Mucosa of stomach (tissue), 1 donor: ENCODE results near the gene TSG101.

Experiments
- H3K27me3 ChIP-seq: one replicate; pipeline ENCODE4 v1.7.0; 2013; ENCODE audit warnings: mild to moderate bottlenecking, low read length; ENCODE audit not compliant: control insufficient read depth, insufficient read depth
- H3K36me3 ChIP-seq: one replicate; pipeline ENCODE4 v1.7.0; 2013; ENCODE audit warnings: low read length; ENCODE audit not compliant: control insufficient read depth, insufficient read depth
- H3K4me1 ChIP-seq: one replicate; pipeline ENCODE4 v1.7.0; 2013; ENCODE audit warnings: mild to moderate bottlenecking, low read length; ENCODE audit not compliant: control insufficient read depth, insufficient read depth
- H3K4me3 ChIP-seq: one replicate; pipeline ENCODE4 v1.7.0; 2013; ENCODE audit warnings: low read length
- H3K9ac ChIP-seq: one replicate; pipeline ENCODE4 v1.7.0; 2013; ENCODE audit warnings: mild to moderate bottlenecking, low read length, moderate library complexity
- H3K9me3 ChIP-seq: one replicate; pipeline ENCODE4 v1.7.0; 2013; ENCODE audit warnings: mild to moderate bottlenecking, low read length, moderate library complexity; ENCODE audit not compliant: control insufficient read depth
- donor health status: Pancreatic carcinoma.

The TSG101 gene

DNA sequence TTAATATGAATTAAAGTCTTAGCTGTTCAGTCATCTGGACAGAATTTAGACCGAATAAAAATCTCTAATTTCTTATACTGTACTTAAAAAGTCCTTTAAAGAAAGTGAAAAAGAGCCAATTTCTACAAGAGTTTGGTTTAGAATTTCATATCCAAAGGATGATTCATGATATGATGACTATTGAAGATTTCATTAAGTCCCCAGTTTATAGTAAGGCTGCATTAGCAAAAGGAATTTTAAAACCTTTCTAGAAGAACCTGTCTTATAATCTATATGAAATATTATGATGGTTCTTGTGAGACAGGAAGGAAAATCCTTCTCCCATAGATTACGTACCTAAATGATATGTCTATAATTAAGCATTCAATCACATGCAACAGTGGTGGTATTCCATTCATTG lies 34.8 kb downstream of the TSG101 start:
- no peaks in the 10 kb centered on the region for H3K36me3 ChIP-seq
- peaks cover 25% of the 10 kb centered on the region for H3K4me1 ChIP-seq
- H3K9ac ChIP-seq: no peak overlapping the region
- H3K4me3 ChIP-seq: no peak overlapping the region
- H3K27me3 ChIP-seq: no peaks in the 10 kb centered on the region
- no peaks in the 10 kb centered on the region for H3K9me3 ChIP-seq

- Histone ChIP-seq H3K4me3 (no peak overlapping the region), H3K4me1 (peaks cover 25% of the 10 kb centered on the region), H3K9me3 (no peaks in the 10 kb centered on the region), H3K9ac (no peak overlapping the region), H3K36me3 (no peaks in the 10 kb centered on the region), H3K27me3 (no peaks in the 10 kb centered on the region)
These were observed 35.8 kb downstream of the TSG101 start for GRCh38 chr11:18490736-18491485.

DNA sequence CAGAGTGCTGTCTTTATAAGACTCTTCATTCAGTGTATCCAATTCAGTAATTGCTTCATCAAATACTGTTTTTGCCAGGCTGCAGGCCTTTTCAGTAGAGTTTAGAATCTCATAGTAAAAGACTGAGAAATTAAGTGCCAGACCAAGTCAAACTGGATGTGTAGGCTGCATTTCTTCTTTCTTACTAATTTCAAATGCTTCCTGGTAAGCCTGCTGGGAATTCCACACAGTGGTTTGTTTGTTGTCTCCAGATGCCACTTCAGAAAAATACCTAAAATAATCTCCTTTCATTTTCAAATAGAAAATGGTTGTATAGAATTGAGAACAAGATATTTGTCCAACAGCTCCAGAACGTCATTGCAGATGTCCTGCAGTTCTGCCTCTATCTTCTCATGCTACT lies 36.4 kb downstream of the TSG101 start:
- Histone ChIP-seq H3K4me1 (peaks cover 25% of the 10 kb centered on the region), H3K27me3 (no peaks in the 10 kb centered on the region), H3K36me3 (no peaks in the 10 kb centered on the region), H3K4me3 (no peak overlapping the region), H3K9me3 (no peaks in the 10 kb centered on the region), H3K9ac (no peak overlapping the region)

DNA sequence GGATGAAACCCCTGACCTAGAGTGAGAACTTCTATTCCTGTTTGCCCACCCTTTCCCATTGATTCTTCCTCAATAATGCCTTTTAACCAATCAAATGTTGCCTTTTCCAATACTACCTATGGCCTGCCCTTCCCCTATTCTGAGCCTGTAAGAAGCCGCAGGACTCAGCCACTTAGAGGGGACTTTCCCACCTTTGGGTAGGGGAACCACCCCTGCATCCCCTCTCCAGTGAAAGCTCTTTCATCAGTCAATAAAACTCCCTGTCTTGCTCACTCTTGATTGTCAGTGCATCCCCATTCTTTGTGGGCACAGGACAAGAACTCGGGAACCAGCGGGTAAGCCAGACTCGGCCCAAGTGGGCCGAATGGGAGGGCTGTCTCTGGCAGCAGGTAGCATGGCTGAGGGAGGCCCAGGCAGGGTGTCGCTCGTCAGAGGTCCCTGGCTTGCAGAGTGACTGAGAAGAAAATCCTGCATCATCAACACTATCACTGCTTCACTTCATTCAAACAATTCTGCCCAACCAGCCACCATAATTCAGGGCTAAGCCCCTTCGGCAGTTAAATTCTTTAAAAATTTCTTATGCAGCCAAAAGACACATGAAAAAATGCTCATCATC lies 40.7 kb downstream of the TSG101 start:
- Histone ChIP-seq H3K9me3 (no peaks in the 10 kb centered on the region), H3K4me1 (peaks cover 6% of the 10 kb centered on the region), H3K4me3 (no peak overlapping the region), H3K27me3 (no peaks in the 10 kb centered on the region), H3K36me3 (peaks cover 14% of the 10 kb centered on the region), H3K9ac (no peak overlapping the region)

GRCh38 chr11:18479063-18479462 lies 47.7 kb downstream of the TSG101 start:
- no peaks in the 10 kb centered on the region for H3K9me3 ChIP-seq
- H3K27me3 ChIP-seq: no peaks in the 10 kb centered on the region
- H3K36me3 ChIP-seq: peaks cover 20% of the 10 kb centered on the region
- H3K9ac ChIP-seq: no peak overlapping the region
- no peak overlapping the region for H3K4me3 ChIP-seq
- H3K4me1 ChIP-seq: no peaks in the 10 kb centered on the region

- H3K9ac ChIP-seq: no peak overlapping the region
- H3K27me3 ChIP-seq: no peaks in the 10 kb centered on the region
- no peaks in the 10 kb centered on the region for H3K36me3 ChIP-seq
- no peak overlapping the region for H3K4me3 ChIP-seq
- no peaks in the 10 kb centered on the region for H3K4me1 ChIP-seq
- H3K9me3 ChIP-seq: no peaks in the 10 kb centered on the region
These were observed 54.2 kb downstream of the TSG101 start for GRCh38 chr11:18472587-18472986.

DNA sequence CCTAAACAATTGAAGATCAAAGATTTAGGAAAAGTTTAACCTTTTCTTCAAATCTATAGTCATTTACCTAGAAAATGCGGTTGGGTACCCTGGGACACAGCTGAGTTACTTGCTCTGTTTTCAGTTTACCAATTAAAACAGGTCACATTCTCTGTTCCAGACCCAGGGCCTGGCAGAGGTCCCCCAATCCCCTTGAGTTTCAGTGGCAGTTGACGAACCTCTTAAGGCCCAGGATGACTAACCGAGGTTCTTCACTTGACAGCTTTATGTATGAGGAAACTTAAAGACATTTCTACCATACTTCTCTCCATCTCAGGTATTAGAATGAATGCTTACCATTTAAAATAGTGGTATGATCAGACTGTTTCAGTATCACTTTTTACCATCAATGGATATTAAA lies 54.7 kb downstream of the TSG101 start:
- H3K36me3 ChIP-seq: no peaks in the 10 kb centered on the region
- no peaks in the 10 kb centered on the region for H3K4me1 ChIP-seq
- no peaks in the 10 kb centered on the region for H3K27me3 ChIP-seq
- no peak overlapping the region for H3K4me3 ChIP-seq
- H3K9ac ChIP-seq: no peak overlapping the region
- H3K9me3 ChIP-seq: no peaks in the 10 kb centered on the region

- no peak overlapping the region for H3K9ac ChIP-seq
- no peaks in the 10 kb centered on the region for H3K9me3 ChIP-seq
- H3K27me3 ChIP-seq: no peaks in the 10 kb centered on the region
- no peaks in the 10 kb centered on the region for H3K4me1 ChIP-seq
- H3K4me3 ChIP-seq: no peak overlapping the region
- no peaks in the 10 kb centered on the region for H3K36me3 ChIP-seq
These were observed 57.8 kb downstream of the TSG101 start for GRCh38 chr11:18468961-18469360.

- H3K9ac ChIP-seq: no peak overlapping the region
- no peaks in the 10 kb centered on the region for H3K36me3 ChIP-seq
- H3K9me3 ChIP-seq: no peaks in the 10 kb centered on the region
- H3K27me3 ChIP-seq: no peaks in the 10 kb centered on the region
- H3K4me3 ChIP-seq: no peak overlapping the region
- no peaks in the 10 kb centered on the region for H3K4me1 ChIP-seq
These were observed 58.7 kb downstream of the TSG101 start for GRCh38 chr11:18468059-18468458.

DNA sequence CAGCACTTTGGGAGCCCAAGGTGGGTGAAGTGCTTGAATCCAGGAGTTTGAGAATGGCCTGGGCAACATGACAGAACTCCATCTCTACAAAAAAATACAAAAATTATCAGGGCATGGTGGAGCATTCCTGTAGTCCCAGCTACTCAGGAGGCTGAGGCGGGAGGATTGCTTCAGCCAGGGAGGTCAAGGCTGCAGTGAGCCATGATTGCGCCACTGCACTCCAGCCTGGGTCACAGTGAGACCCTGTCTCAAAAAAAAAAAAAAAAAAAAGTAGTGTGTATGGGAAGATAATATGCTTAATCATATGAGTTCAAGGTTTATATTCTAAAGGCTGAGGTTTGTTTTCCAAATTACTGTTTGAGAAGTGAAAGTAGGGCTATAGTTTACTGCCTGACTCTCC lies 60.3 kb downstream of the TSG101 start:
- no peaks in the 10 kb centered on the region for H3K36me3 ChIP-seq
- no peaks in the 10 kb centered on the region for H3K9me3 ChIP-seq
- H3K4me1 ChIP-seq: no peaks in the 10 kb centered on the region
- no peak overlapping the region for H3K9ac ChIP-seq
- no peak overlapping the region for H3K4me3 ChIP-seq
- H3K27me3 ChIP-seq: no peaks in the 10 kb centered on the region

DNA sequence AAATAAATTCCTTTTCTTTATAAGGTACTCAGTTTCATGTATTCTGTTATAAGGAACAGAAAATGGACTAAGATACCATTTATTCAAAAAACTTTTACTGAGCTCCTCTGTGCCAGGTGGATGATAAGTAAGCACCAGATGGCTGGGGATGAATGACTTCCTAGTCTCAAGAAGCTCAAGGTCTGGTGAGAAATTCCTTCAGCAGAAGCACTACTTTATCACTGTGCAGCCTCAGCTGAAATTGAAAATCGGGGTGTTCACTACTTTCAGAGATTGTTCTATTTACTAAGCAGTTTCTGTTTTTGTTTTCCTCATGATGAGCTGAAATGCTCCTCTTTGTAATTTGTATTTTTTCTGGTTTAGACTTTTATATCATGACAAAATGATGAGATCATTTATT lies 63.3 kb downstream of the TSG101 start:
- no peak overlapping the region for H3K4me3 ChIP-seq
- H3K9me3 ChIP-seq: no peaks in the 10 kb centered on the region
- no peaks in the 10 kb centered on the region for H3K36me3 ChIP-seq
- H3K27me3 ChIP-seq: no peaks in the 10 kb centered on the region
- no peak overlapping the region for H3K9ac ChIP-seq
- no peaks in the 10 kb centered on the region for H3K4me1 ChIP-seq

- Histone ChIP-seq H3K4me3 (no peak overlapping the region), H3K9me3 (no peaks in the 10 kb centered on the region), H3K9ac (no peak overlapping the region), H3K27me3 (no peaks in the 10 kb centered on the region), H3K36me3 (no peaks in the 10 kb centered on the region), H3K4me1 (no peaks in the 10 kb centered on the region)
These were observed 64.8 kb downstream of the TSG101 start for GRCh38 chr11:18461909-18462308.
